AG04450 (cell line): Measurements from ENCODE around the gene SLC48A1. TPM values are rescaled to one million over a fixed set of nuclear protein-coding genes. Genes with fewer than 3 reads are reported as not detected.
"Not testable (repeated sequence)": the region's sequence is repeated elsewhere in the genome, so short reads cannot be mapped to it uniquely, and the experiment has no call there.

Experiments
- CTCF ChIA-PET: fragments of 300-600, 350-600 bp; formaldehyde crosslinking; extraction: SDS; loops from one replicate; lab custom pipeline; 2022; ENCODE audit warnings: antibody characterized with exemption, inconsistent platforms; lab: Charles Lee
- POLR2A ChIA-PET: fragments of 350-600 bp; formaldehyde crosslinking; extraction: SDS; loops from one replicate; lab custom pipeline; 2021; ENCODE audit warnings: antibody characterized with exemption, inconsistent platforms; lab: Yijun Ruan, JAX
- DNase-seq: peaks from one replicate; pipeline ENCODE4 v3.0.0-alpha.2; 2011; ENCODE audit warnings: low read depth, low spot score
- H3K27ac ChIP-seq: one replicate; pipeline ENCODE4 v1.5.1; 2012; ENCODE audit warnings: low read depth, low read length, control low read depth
- H3K27me3 ChIP-seq: one replicate; pipeline ENCODE4 v1.6.0; 2012; ENCODE audit warnings: low read length; ENCODE audit not compliant: control insufficient read depth, insufficient read depth
- H3K4me3 ChIP-seq: 2 replicates; pipeline ENCODE4 v1.5.1; 2011; ENCODE audit warnings: mild to moderate bottlenecking, low read depth, low read length, control low read depth
- H3K9me3 ChIP-seq: 2 replicates; pipeline ENCODE4 v1.5.1; 2012; ENCODE audit warnings: low read length; ENCODE audit not compliant: control insufficient read depth, insufficient read depth
- CTCF ChIP-seq: IDR thresholded peaks from 2 replicates; pipeline ENCODE4 v1.5.1; 2011; ENCODE audit warnings: low read depth, low read length, control low read depth, inconsistent platforms
- polyA plus RNA-seq: library from polyadenylated mRNA; depleted of rRNA; stranded (reverse); fragments of >200 nt; gene quantifications from 2 replicates; pipeline ENCODE4 v1.2.3, GENCODE V29; 2011

The SLC48A1 gene
- polyA plus RNA-seq, 1 experiment, result 7.8 TPM

- Histone ChIP-seq H3K27ac (peak overlapping the region; percentile 94), H3K4me3 (peak overlapping the region; percentile 44), H3K9me3 (no peaks in the 10 kb centered on the region), H3K27me3 (no peaks in the 10 kb centered on the region)
- ChIA-PET POLR2A (interaction anchor here (0.6 to 2.0 kb wide), 4 partner anchors 16 to 150 kb away, joined by 4 to 6 read pairs (median 4); partner anchors contain the start of gene TMEM106C), CTCF (interaction anchor here (1.0 to 2.1 kb wide), 5 partner anchors 12 to 33 kb away, joined by 3 to 6 read pairs (median 5); no protein-coding TSS in a partner anchor)
- no peak for DNase-seq
- TF ChIP-seq CTCF, result no peak
Measured at GRCh38 chr12:47812797-47813510, 39.9 kb downstream of the SLC48A1 start.

DNA sequence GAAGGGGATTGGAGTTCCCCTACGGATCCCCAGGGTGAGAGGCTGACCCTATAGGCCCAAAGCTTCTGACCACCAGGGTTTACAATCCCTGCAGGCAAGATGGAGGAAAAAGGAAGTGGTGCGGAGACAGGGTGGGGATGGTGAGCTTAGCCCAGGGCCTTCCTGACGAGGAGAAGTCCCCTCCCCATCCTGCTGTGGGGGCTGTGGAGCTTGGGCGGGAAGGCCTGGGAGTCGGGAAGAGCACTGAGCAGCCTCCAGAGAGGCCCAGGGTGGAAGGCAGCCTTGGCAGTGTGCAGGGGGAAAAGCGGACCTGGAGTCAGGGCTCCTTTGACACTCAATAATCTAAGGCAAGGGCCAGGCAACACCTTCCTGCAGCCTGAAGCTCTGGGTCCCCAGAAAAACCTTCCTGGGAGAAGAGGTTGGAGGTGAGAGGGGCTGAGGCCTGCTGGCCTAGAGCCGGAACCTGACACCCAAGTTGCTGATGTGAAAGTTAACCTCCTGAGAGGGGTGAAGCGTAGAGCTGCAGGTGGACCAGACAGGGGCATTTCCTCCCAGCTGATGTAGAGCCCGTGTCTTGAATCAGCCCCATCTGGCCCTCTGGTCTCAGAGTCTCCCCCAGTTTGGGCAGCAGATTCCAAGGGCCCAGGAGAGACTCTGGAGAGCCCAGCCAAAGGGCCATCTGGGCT, 40.6 kb downstream of the SLC48A1 start:
- Histone ChIP-seq H3K4me3 (peak overlapping the region; percentile 44), H3K9me3 (no peaks in the 10 kb centered on the region; the same call in 1 of the 2 replicates), H3K27ac (peak overlapping the region; percentile 85), H3K27me3 (no peaks in the 10 kb centered on the region)
- no peak for DNase-seq
- ChIA-PET POLR2A (interaction anchor here (0.6 to 2.0 kb wide), 3 partner anchors 22 to 149 kb away, joined by 4 to 6 read pairs (median 4); partner anchors contain the start of gene TMEM106C), CTCF (interaction anchor here (1.0 to 2.1 kb wide), 4 partner anchors 11 to 34 kb away, joined by 3 to 6 read pairs (median 4); no protein-coding TSS in a partner anchor)
- no peak; the same call in 1 of the 2 replicates for TF ChIP-seq CTCF

- ChIA-PET CTCF (interaction anchor here (2.1 kb wide), 1 partner anchor 35 kb away, joined by 6 read pairs; no protein-coding TSS in a partner anchor), POLR2A (no interaction called here)
- Histone ChIP-seq H3K9me3 (no peaks in the 10 kb centered on the region; the same call in 1 of the 2 replicates), H3K27ac (peak overlapping the region; percentile 85), H3K27me3 (no peaks in the 10 kb centered on the region), H3K4me3 (no peak overlapping the region)
- TF ChIP-seq CTCF, result no peak
- no peak for DNase-seq
Measured at GRCh38 chr12:47814539-47815170, 41.6 kb downstream of the SLC48A1 start.

- H3K9me3 ChIP-seq, H3K4me3 ChIP-seq, DNase-seq, H3K27ac ChIP-seq, H3K27me3 ChIP-seq, POLR2A ChIA-PET: not testable (repeated sequence)
- CTCF ChIA-PET, result interaction anchor here (0.8 kb wide), 1 partner anchor 18 kb away, joined by 6 read pairs; no protein-coding TSS in a partner anchor
Measured at GRCh38 chr12:47815447-47815846, 42.4 kb downstream of the SLC48A1 start.
